A673 (cell line): Measurements from ENCODE around the gene LTBR.

Source experiments
- EZH2 ChIP-seq: fragments of 200-600 bp; sonication (generic); IDR thresholded peaks from 2 replicates; pipeline ENCODE4 v1.6.1; 2017; ENCODE audit warnings: borderline replicate concordance, low read depth, mild to moderate bottlenecking, mixed read lengths, antibody characterized with exemption, low read length; ENCODE audit not compliant: poor library complexity, severe bottlenecking
- TF ChIP-seq, protein P1 (sequence below): fragments of 300-800, 200-600 bp; sonication (generic); conservative IDR thresholded peaks from 2 replicates; pipeline ENCODE4 v1.5.1; 2017; ENCODE audit warnings: low read depth, mild to moderate bottlenecking, antibody characterized with exemption, low read length, moderate library complexity, mixed read lengths

- TF ChIP-seq, protein P1, sequence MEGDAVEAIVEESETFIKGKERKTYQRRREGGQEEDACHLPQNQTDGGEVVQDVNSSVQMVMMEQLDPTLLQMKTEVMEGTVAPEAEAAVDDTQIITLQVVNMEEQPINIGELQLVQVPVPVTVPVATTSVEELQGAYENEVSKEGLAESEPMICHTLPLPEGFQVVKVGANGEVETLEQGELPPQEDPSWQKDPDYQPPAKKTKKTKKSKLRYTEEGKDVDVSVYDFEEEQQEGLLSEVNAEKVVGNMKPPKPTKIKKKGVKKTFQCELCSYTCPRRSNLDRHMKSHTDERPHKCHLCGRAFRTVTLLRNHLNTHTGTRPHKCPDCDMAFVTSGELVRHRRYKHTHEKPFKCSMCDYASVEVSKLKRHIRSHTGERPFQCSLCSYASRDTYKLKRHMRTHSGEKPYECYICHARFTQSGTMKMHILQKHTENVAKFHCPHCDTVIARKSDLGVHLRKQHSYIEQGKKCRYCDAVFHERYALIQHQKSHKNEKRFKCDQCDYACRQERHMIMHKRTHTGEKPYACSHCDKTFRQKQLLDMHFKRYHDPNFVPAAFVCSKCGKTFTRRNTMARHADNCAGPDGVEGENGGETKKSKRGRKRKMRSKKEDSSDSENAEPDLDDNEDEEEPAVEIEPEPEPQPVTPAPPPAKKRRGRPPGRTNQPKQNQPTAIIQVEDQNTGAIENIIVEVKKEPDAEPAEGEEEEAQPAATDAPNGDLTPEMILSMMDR = no peak
- no peak for TF ChIP-seq EZH2
Observed at GRCh38 chr12:6336079-6336888, 47.7 kb upstream of the LTBR start.
